Right lobe of liver (tissue), 4 donors: Measurements from ENCODE around the gene KCNH2.

ENCODE experiments used
- POLR2A ChIP-seq: fragments of 450-650 bp; IDR thresholded peaks from one replicate; pipeline ENCODE4 v1.6.1; 2017; ENCODE audit warnings: antibody characterized with exemption, mild to moderate bottlenecking
- TF ChIP-seq, protein P1 (sequence below), 4 donors: fragments of 200-600 bp in 3 of 4; fragments of 450-650 bp in 1 of 4; IDR thresholded peaks; one replicate each; pipeline versions ENCODE4 v1.5.1 to v1.8.0; 2016 to 2022; ENCODE audit warnings: antibody characterized with exemption in 4 of 4, mild to moderate bottlenecking in 2 of 4
- donor health status: DM: no; HTN: no; CAD: no.
- donor health status: DM: no; HTN: no; CAD: no.
- donor health status: DM: no; HTN: yes; CAD: no.

DNA sequence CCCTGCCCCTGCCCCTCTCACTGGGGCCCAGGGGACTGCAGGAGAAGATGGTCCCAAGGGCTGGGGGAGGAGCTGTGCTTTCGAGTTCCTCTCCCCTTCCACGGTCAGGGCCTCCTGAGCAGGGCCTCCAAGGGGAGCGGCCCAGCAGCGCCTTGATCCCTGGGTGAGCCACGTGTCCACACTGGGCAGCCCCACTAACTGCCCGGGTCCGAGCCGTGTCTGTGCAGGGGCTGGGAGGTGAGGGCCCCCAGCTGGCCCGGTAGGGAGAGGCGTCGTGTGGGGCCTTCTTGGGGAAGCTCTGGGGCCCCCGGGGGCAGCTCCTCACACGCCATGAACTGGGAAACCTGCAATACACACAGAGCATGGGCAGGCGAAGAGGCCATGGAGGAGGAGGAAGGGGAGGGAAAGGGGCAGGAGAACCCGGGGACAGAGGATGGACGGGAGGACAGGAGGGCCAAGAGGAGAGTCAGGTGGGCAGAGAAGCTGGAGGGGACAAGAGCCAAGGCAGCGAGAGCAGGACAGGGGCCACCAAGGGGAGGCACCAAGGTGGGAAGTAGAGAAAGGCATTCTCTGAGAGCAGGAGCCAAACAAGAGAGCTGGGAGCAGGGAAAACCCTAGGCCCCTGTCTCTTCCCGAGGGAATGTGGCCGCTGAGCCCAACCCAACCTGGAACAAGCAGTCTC is 32.8 kb downstream of the KCNH2 start:
- TF ChIP-seq, protein P1, sequence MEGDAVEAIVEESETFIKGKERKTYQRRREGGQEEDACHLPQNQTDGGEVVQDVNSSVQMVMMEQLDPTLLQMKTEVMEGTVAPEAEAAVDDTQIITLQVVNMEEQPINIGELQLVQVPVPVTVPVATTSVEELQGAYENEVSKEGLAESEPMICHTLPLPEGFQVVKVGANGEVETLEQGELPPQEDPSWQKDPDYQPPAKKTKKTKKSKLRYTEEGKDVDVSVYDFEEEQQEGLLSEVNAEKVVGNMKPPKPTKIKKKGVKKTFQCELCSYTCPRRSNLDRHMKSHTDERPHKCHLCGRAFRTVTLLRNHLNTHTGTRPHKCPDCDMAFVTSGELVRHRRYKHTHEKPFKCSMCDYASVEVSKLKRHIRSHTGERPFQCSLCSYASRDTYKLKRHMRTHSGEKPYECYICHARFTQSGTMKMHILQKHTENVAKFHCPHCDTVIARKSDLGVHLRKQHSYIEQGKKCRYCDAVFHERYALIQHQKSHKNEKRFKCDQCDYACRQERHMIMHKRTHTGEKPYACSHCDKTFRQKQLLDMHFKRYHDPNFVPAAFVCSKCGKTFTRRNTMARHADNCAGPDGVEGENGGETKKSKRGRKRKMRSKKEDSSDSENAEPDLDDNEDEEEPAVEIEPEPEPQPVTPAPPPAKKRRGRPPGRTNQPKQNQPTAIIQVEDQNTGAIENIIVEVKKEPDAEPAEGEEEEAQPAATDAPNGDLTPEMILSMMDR (IDR thresholded peaks at IDR 0.05) = no peak
- no peak for TF ChIP-seq POLR2A
